H9 (cell line): ENCODE results near the gene FAM149B1. TPM values are rescaled to one million over a fixed set of nuclear protein-coding genes. Genes with fewer than 3 reads are reported as not detected.

Experiments
- DNase-seq: peaks from one replicate; pipeline ENCODE4 v3.0.0-alpha.2; 2017
- H2AFZ ChIP-seq: one replicate; pipeline ENCODE4 v1.6.1; 2013; ENCODE audit warnings: mild to moderate bottlenecking, low read length, control low read depth, moderate library complexity
- H2AK5ac ChIP-seq: 2 replicates; pipeline ENCODE4 v1.6.1; 2013; ENCODE audit warnings: low read length, control low read depth, mixed read lengths; ENCODE audit not compliant: insufficient read length
- H2BK120ac ChIP-seq: one replicate; pipeline ENCODE4 v1.6.1; 2013; ENCODE audit warnings: low read depth, mild to moderate bottlenecking, low read length, control low read depth, inconsistent platforms; ENCODE audit not compliant: poor library complexity, severe bottlenecking
- H2BK12ac ChIP-seq: 2 replicates; pipeline ENCODE4 v1.6.1; 2013; ENCODE audit warnings: low read length, control low read depth, mixed read lengths, low read depth; ENCODE audit not compliant: insufficient read length
- H2BK15ac ChIP-seq: 2 replicates; pipeline ENCODE4 v1.6.1; 2013; ENCODE audit warnings: low read depth, low read length, control low read depth
- H2BK20ac ChIP-seq: one replicate; pipeline ENCODE4 v1.6.1; 2013; ENCODE audit warnings: low read depth, mild to moderate bottlenecking, low read length, control low read depth, inconsistent platforms; ENCODE audit not compliant: poor library complexity, severe bottlenecking
- H2BK5ac ChIP-seq: 2 replicates; pipeline ENCODE4 v1.6.1; 2013; ENCODE audit warnings: low read length, control low read depth, mixed read lengths; ENCODE audit not compliant: insufficient read length
- H3K14ac ChIP-seq: 2 replicates; pipeline ENCODE4 v1.6.1; 2013; ENCODE audit warnings: low read length, control low read depth; ENCODE audit not compliant: insufficient read depth
- H3K18ac ChIP-seq: 2 replicates; pipeline ENCODE4 v1.6.1; 2013; ENCODE audit warnings: low read depth, mild to moderate bottlenecking, mixed read lengths, low read length, control low read depth; ENCODE audit not compliant: insufficient read length
- H3K23ac ChIP-seq: 2 replicates; pipeline ENCODE4 v1.6.1; 2013; ENCODE audit warnings: low read length, control low read depth, mixed read lengths, low read depth; ENCODE audit not compliant: insufficient read length
- H3K23me2 ChIP-seq: 2 replicates; pipeline ENCODE4 v1.6.1; 2013; ENCODE audit warnings: low read depth, mild to moderate bottlenecking, mixed read lengths, low read length, control low read depth; ENCODE audit not compliant: insufficient read length, poor library complexity, severe bottlenecking
- H3K27ac ChIP-seq: 2 replicates; pipeline ENCODE4 v1.5.1; 2013; ENCODE audit warnings: low read length, control low read depth, mixed read lengths, low read depth; ENCODE audit not compliant: insufficient read length
- H3K27me3 ChIP-seq: 2 replicates; pipeline ENCODE4 v1.6.1; 2013; ENCODE audit warnings: low read length, control low read depth, inconsistent platforms; ENCODE audit not compliant: insufficient read depth
- H3K4ac ChIP-seq: 2 replicates; pipeline ENCODE4 v1.6.1; 2013; ENCODE audit warnings: low read depth, mild to moderate bottlenecking, control low read depth, inconsistent platforms, low read length, moderate library complexity
- H3K4me1 ChIP-seq: 2 replicates; pipeline ENCODE4 v1.6.1; 2013; ENCODE audit warnings: low read length, control low read depth, inconsistent platforms; ENCODE audit not compliant: insufficient read depth
- H3K4me2 ChIP-seq: 2 replicates; pipeline ENCODE4 v1.6.1; 2013; ENCODE audit warnings: low read length, control low read depth, mixed read lengths; ENCODE audit not compliant: insufficient read length, insufficient read depth
- H3K56ac ChIP-seq: 2 replicates; pipeline ENCODE4 v1.6.1; 2013; ENCODE audit warnings: low read depth, mild to moderate bottlenecking, mixed read lengths, low read length, control low read depth; ENCODE audit not compliant: insufficient read length
- H3K79me1 ChIP-seq: 2 replicates; pipeline ENCODE4 v1.6.1; 2013; ENCODE audit warnings: low read depth, mild to moderate bottlenecking, moderate library complexity, low read length, control low read depth, inconsistent platforms; ENCODE audit not compliant: insufficient read depth, poor library complexity, severe bottlenecking
- H3K79me2 ChIP-seq: 2 replicates; pipeline ENCODE4 v1.6.1; 2013; ENCODE audit warnings: low read length, control low read depth, inconsistent platforms; ENCODE audit not compliant: insufficient read depth
- H3K9ac ChIP-seq: 2 replicates; pipeline ENCODE4 v1.6.1; 2013; ENCODE audit warnings: low read length, control low read depth, mixed read lengths; ENCODE audit not compliant: insufficient read length; ENCODE audit errors: extremely low read depth
- H3K9me3 ChIP-seq: one replicate; pipeline ENCODE4 v1.6.1; 2013; ENCODE audit warnings: low read depth, low read length, inconsistent platforms; ENCODE audit not compliant: control insufficient read depth
- H3T11ph ChIP-seq: one replicate; pipeline ENCODE4 v1.6.1; 2013; ENCODE audit warnings: mild to moderate bottlenecking, low read length, control low read depth, inconsistent platforms
- H4K20me1 ChIP-seq: one replicate; pipeline ENCODE4 v1.6.1; 2013; ENCODE audit not compliant: control insufficient read depth, insufficient read length, insufficient read depth
- H4K5ac ChIP-seq: 2 replicates; pipeline ENCODE4 v1.6.1; 2013; ENCODE audit warnings: low read depth, mild to moderate bottlenecking, mixed read lengths, low read length, control low read depth; ENCODE audit not compliant: insufficient read length
- H4K8ac ChIP-seq: replicated peaks from 2 replicates; pipeline ENCODE4 v1.6.1; 2013; ENCODE audit warnings: low read length, control low read depth, mixed read lengths, low read depth; ENCODE audit not compliant: insufficient read length
- H4K91ac ChIP-seq: 2 replicates; pipeline ENCODE4 v1.6.1; 2013; ENCODE audit warnings: low read depth, mild to moderate bottlenecking, moderate library complexity, mixed read lengths, low read length, control low read depth; ENCODE audit not compliant: insufficient read length
- H3K27ac Mint-ChIP-seq, 3 experiments: 2 replicates in 2 of 3; 3 replicates in 1 of 3; pipeline ENCODE4 v1.8.0; 2020 to 2021; ENCODE audit warnings: mixed read lengths in 3 of 3, mild to moderate bottlenecking in 1 of 3, moderate library complexity in 1 of 3
- H3K27me3 Mint-ChIP-seq: 2 replicates; pipeline ENCODE4 v1.8.0; 2021; ENCODE audit warnings: low read depth, mild to moderate bottlenecking, moderate library complexity, mixed read lengths
- H3K36me3 Mint-ChIP-seq, 3 experiments: 2 replicates in 2 of 3; 3 replicates in 1 of 3; pipeline ENCODE4 v1.8.0; 2020 to 2021; ENCODE audit warnings: low read depth in 3 of 3, mixed read lengths in 3 of 3; ENCODE audit not compliant: insufficient read depth in 1 of 3
- H3K4me1 Mint-ChIP-seq, 2 experiments: 2 replicates each; pipeline ENCODE4 v1.8.0; 2020; ENCODE audit warnings: mixed read lengths in 2 of 2
- H3K4me3 Mint-ChIP-seq, 2 experiments: 2 replicates in 1 of 2; 3 replicates in 1 of 2; pipeline ENCODE4 v1.8.0; 2020 to 2021; ENCODE audit warnings: mild to moderate bottlenecking in 2 of 2, mixed read lengths in 2 of 2, moderate library complexity in 1 of 2
- H3K9me3 Mint-ChIP-seq, 2 experiments: 2 replicates in 1 of 2; 3 replicates in 1 of 2; pipeline ENCODE4 v1.8.0; 2020; ENCODE audit warnings: mild to moderate bottlenecking in 2 of 2, mixed read lengths in 2 of 2, moderate library complexity in 1 of 2
- CTCF ChIP-seq: fragments of 200-600 bp; sonication (generic); conservative IDR thresholded peaks from 3 replicates; pipeline ENCODE4 v1.8.0; 2021; ENCODE audit warnings: antibody characterized with exemption, mild to moderate bottlenecking
- WGBS: extraction: QIAGEN DNeasy Blood & Tissue Kit; methylation state at CpG from one replicate; pipeline ENCODE4 v1.1.7; 2013; ENCODE audit warnings: missing lambda C conversion rate, low lambda C conversion rate, mixed read lengths; ENCODE audit not compliant: insufficient read length; ENCODE audit errors: extremely low coverage; 5-methylcytosine and 5-hydroxymethylcytosine counted together
- total RNA-seq: library from RNA; stranded (reverse); gene quantifications from 2 replicates; pipeline ENCODE4 v1.2.1, GENCODE V29; 2021

Gene FAM149B1
- total RNA-seq, 1 experiment from 2014 or later = 17.9 TPM

- no peak overlapping the region for H3K27ac ChIP-seq
- H2BK5ac ChIP-seq = no peak overlapping the region
- H3K79me1 ChIP-seq = peaks cover 3% of the 10 kb centered on the region
- H4K8ac ChIP-seq = no peak overlapping the region
- H3T11ph ChIP-seq = no peak overlapping the region
- no peak overlapping the region for H2BK12ac ChIP-seq
- H3K4ac ChIP-seq = no peak overlapping the region
- H3K23ac ChIP-seq = no peak overlapping the region
- H3K4me2 ChIP-seq = no peak overlapping the region
- no peaks in the 10 kb centered on the region for H3K4me1 ChIP-seq
- no peak overlapping the region for H3K9ac ChIP-seq
- H3K79me2 ChIP-seq = no peaks in the 10 kb centered on the region
- H3K4me3 Mint-ChIP-seq = no peak overlapping the region
- no CpG with 5 or more reads among the region's 2 CpGs for WGBS
- no peaks in the 10 kb centered on the region for H3K27me3 Mint-ChIP-seq
- H3K27ac Mint-ChIP-seq = no peak overlapping the region
- no peaks in the 10 kb centered on the region for H4K20me1 ChIP-seq
- H2BK15ac ChIP-seq = no peak overlapping the region
- no peak for TF ChIP-seq CTCF
- DNase-seq = no peak
- H3K14ac ChIP-seq = no peak overlapping the region
- peaks cover 12 to 56% (median 38%) of the 10 kb centered on the region in 3 experiments; a peak in 6 of 7 replicates for H3K36me3 Mint-ChIP-seq
- no peaks in the 10 kb centered on the region for H3K27me3 ChIP-seq
- no peak overlapping the region for H2AK5ac ChIP-seq
- H3K23me2 ChIP-seq = no peaks in the 10 kb centered on the region
- no peaks in the 10 kb centered on the region for H3K9me3 Mint-ChIP-seq
- no peaks in the 10 kb centered on the region for H3K9me3 ChIP-seq
- H2BK20ac ChIP-seq = no peak overlapping the region
- no peak overlapping the region for H3K18ac ChIP-seq
- H2BK120ac ChIP-seq = no peak overlapping the region
- H2AFZ ChIP-seq = no peak overlapping the region
- no peak overlapping the region for H4K5ac ChIP-seq
- no peak overlapping the region for H3K56ac ChIP-seq
- no peak overlapping the region for H4K91ac ChIP-seq
- no peaks in the 10 kb centered on the region for H3K4me1 Mint-ChIP-seq
Measured at GRCh38 chr10:73131301-73131700, 36.6 kb upstream of the FAM149B1 start.
